T-helper 1 cell treated with Interleukin-12 subunit alpha and Interleukin-12 subunit beta and Interleukin-4 antibody, amounts not matched to agents 30 ng/mL and 1 ng/mL, for 36 hours (primary cell): ENCODE data around the gene ARF3. TPM values are rescaled to one million over a fixed set of nuclear protein-coding genes. Genes with fewer than 3 reads are reported as not detected.

Experiments used
- intact Hi-C: fragments of 100-400 bp; cut with micrococcal nuclease; formaldehyde crosslinking; loops from one replicate; pipeline ENCODE4 v1.15.1; 2024
- total RNA-seq: library from RNA; stranded (reverse); gene quantifications from 2 replicates; pipeline ENCODE4 v1.2.3, GENCODE V29; 2022

The ARF3 gene
- total RNA-seq, 1 donor from 2014 or later = 164 TPM

DNA sequence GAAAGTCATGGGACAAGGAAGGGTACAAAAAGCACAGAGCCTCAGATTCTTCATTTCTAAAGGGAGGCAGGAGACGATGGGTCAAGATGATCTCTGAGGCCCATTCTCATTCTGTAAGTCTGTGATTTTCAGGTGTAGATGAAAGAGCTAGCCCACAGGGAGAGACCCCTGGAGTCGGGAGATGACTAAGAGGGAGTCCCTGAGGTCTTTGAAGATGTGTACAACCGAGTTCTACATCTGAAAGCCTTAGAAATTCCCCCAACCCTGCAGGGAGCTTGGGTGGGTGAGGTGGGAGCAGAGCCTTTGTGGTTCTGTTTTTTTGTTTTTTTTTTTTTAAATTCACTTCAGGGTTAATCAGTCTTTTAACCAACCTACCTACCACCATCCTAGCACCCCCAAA, 11.2 kb upstream of the ARF3 start:
- intact Hi-C loops = no loop called here

- intact Hi-C loops = no loop called here
Measured at GRCh38 chr12:48967991-48968390, 10.7 kb upstream of the ARF3 start.

GRCh38 chr12:48966177-48966895, 9.0 kb upstream of the ARF3 start:
- intact Hi-C loops = no loop called here

- intact Hi-C loops = no loop called here
Measured at GRCh38 chr12:48965298-48965838, 8.1 kb upstream of the ARF3 start.

DNA sequence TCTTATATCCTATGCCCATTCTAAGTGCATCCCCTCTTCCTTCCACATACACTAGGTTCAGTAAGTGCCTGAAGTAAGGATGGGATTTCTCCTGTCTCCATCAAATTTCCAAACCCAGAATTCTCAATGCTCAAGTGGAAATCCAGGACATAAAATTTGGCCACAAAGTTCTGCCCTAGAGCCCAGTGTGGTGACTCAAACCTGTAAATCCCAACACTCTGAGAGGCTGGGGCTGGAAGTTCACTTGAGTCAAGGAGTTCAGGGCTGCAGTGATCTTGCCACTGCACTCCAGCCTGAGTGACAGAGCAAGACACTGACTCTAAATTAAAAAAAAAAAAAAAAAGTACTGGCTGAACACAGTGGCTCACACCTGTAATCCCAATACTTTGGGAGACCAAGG, 4.5 kb upstream of the ARF3 start:
- intact Hi-C loops = no loop called here

DNA sequence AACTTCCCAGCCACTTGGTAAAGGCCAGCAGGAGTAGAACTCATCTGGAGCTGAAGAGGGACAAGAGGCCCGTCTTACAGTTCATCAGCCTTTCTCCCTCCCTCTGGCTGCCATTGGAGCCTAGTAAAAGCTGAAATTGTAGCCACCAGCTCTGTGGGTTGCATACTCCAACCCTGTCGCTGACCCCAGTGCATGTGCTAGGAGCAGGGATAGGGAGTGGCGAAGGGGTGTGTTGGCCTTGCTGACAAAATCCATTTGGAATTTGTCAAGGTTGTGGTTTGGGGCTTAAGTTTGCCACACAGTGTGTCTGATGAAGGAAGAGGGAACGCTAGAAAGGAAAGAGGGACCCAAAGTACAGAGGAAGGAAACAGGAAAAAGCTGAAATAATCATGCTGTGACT, 4.0 kb upstream of the ARF3 start:
- intact Hi-C loops = no loop called here

DNA sequence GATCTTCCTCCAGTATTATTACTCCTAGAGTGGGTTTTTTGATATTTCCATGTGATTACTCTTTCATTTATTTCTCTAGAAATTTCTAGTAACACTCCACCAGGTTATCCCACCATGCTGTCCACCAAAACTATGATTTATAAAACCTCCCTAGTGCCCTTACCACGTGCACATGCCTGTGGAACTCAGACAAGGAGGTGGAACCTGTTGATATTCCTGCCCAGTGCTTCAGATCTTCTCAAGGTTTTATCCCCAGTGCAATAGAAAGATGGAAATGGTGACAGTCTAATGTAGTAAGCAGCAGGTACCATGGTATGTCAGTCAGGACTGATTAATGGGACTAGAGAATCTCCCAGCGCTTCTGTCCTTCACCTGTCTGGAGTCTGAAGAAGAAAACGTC, 3.5 kb upstream of the ARF3 start:
- intact Hi-C loops = no loop called here

DNA sequence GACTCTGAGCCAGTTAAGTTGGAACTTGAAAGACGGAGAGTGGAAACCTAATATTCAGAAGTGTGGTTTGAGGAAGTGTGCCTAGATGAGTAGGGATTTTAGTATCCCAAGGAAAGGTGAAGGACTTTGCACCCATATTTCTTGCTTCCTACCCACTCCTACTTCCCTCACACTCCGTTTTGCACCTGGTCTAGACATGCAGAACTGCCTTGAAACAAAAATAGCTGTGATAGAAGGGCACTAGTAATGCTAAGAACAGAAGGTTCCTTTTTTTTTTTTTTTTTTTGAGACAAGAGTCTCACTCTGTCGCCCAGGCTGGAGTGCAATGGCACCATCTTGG, 732 bp upstream of the ARF3 start:
- intact Hi-C loops = loop anchor here (10.0 kb wide), 1 partner anchor 243 kb away; the partner anchor contains the start of gene CCNT1

- intact Hi-C loops = loop anchor here (1.0 to 10.0 kb wide), 11 partner anchors 14 to 242 kb away; partner anchors contain the start of genes CCNT1, DDX23, FKBP11 and PRKAG1
Measured at GRCh38 chr12:48956279-48957140, 777 bp downstream of the ARF3 start.

DNA sequence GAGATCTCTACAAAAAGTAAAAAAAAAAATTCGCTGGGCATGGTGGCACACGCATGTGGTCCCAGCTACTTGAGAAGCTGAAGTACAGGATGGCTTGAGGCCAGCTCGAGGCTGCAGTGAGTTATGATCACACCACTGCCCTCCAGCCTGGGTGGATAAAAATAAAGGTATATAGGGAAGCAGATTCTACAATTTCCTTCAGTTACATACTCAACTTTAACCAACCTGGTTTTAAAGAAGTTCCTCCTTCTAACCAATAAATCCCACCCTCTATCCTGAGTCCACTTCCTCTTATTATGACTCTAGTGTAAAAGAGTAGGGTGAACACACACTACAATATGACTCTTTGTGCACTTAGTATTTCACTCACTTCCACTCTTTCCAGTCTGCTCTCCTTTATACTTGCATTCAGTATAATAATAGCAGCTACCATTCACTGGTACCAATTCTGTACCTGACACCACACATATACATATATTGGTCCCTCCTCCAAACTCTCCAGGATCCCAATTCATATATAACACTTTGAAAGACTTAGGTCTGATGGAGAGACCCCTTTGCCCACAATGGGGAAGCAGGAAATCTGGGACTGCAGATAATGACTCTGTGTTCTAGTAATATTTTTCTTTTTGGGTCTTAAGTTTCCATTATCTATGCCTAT, 2.3 kb downstream of the ARF3 start:
- intact Hi-C loops = loop anchor here (10.0 kb wide), 1 partner anchor 240 kb away; the partner anchor contains the start of gene CCNT1

DNA sequence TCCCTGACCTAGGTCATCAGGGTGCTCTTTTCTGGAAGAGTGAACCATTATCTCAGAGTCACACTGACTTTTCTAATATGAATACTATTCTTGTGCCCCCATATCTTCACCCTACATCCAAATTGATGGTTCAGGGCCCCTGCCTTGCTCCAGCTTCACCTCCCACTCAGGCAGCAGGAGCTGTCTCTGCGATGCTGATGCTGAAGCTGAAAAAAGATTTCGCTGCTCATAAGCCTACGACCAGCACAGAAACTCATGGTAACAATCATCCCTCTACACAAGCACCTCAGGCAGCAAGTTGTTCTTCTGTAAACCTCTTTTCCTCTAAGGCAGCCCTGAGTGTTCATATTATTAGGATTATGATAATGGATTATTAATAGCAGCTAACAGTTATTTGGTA, 3.2 kb downstream of the ARF3 start:
- intact Hi-C loops = loop anchor here (10.0 kb wide), 1 partner anchor 239 kb away; the partner anchor contains the start of gene CCNT1

DNA sequence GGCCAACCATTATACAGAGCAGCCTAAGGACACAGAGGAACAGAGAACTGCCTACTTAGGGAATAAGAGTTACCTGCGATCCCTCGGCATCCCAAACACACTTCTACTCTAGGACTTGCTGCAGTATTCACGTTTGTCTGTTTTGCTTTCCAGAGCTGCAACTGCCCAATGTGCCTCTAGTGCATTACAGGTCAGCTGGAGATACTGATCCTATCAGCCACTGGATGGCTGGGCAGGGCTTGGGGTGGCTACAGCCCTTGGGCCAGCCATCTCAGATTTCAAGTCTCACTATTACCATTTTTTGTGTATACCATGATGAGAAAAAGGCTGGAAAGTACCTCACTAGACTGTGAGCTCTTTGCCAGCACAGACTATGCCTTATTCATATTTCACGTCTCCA, 4.6 kb downstream of the ARF3 start:
- intact Hi-C loops = loop anchor here (10.0 kb wide), 1 partner anchor 238 kb away; the partner anchor contains the start of gene CCNT1

DNA sequence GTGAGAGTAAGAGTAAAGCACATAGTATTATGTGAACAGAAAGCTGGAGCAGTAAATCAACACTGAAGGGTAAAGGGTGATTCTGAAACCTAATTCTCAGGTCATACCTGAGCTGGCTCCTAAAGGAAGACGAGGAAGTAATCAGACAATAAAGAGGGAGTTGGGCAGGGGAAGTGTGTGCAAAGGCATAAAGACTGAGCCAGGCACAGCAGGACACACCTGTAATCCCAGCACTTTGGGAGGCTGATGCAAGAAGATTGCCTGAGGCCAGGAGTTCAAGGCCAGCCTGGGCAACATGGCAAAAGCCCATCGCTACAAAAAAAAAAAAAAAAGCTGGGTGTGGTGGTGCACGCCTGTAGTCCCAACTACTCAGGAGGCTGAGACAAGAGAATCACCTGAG, 9.6 kb downstream of the ARF3 start:
- intact Hi-C loops = no loop called here

DNA sequence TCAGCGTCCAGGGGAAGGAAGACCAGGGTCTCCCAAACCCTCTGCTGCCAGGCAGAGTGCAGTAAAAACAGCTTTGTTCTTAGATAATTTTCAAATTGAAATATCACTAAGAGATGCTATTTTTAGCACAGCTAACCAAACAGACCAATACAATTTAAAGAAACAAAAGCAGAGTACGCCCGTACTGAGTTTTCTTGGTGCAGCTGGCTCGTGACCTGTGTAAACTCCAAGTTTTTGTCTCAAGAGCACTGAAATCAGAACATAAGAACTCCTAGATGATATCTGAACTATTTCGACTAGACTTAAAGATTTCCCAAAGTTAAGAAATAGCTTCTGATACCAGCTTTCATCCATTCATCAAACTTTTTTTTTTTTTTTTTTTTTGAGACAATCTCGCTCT, 10.3 kb downstream of the ARF3 start:
- intact Hi-C loops = no loop called here

- intact Hi-C loops = no loop called here
Measured at GRCh38 chr12:48946205-48946604, 11.1 kb downstream of the ARF3 start.

GRCh38 chr12:48943221-48943620, 14.1 kb downstream of the ARF3 start:
- intact Hi-C loops = no loop called here

GRCh38 chr12:48940181-48940580, 17.1 kb downstream of the ARF3 start:
- intact Hi-C loops = no loop called here

- intact Hi-C loops = no loop called here
Measured at GRCh38 chr12:48938805-48939204, 18.5 kb downstream of the ARF3 start.

DNA sequence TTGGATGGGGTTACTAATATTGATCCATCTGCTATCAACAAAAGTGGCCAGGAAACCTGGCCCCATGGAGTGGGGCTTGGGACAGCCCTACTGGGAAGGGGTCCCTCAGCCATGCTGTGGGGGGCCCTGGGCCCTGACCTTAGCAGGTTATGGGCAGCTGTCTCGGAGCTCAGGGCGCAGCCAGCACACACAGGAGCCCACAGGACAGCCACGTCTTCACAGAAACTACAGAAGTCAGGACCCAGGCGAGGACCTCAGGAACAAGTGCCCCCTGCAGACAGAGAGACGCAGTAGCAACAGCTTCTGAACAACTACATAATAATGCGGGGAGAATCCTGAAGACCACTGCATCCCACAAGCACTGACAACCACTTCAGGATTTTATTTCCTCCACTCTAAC, 20.1 kb downstream of the ARF3 start:
- intact Hi-C loops = no loop called here

DNA sequence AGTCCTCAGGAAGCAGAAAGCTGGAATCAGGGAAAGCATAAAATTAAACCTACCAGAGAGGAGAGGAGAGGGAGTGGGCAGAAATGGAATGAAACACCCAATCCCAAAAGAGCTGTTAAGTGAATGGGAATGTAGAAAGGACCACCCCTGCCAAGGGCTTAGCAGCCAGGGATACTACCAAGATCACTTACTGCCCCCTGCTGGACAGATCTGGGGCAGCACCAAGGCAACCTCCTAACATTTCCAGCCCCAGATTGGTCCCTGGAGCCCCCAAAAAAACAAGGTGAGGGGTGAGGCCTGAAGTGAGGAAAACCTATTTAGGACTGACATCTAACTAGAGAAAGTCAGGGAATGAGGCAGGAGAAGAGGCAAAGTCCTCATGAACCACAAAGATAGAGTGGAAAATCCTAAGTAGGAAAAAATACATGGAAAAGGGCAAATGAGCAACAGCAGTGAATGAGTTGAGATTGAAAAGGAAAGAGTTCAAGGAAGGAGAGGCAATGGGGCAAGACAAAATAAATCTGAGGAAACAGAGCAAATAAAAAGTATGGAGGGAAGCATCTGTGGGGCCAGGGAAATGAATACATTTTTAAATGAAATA, 20.8 kb downstream of the ARF3 start:
- intact Hi-C loops = loop anchor here (1.0 kb wide), 6 partner anchors 12 to 83 kb away; partner anchors contain the start of genes ARF3 and RND1

DNA sequence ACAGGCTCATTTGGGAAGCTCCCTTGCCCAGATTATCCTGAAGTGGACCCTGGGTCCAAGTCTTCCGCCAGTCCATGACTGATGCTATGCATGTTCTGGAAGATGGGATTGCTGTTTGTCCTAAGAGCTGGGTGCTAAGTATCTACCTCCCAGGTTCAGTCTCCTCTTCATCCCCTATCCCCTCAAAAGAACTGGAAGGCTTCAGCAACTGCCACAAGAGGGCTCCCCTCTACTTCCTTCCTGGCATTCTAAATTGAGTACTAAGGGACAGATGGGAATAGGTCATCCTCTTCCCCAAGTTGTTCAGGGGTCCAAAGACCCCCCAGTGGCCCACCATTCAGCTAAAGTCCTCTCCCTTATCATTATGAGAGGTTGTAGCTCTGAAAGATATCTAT, 23.0 kb downstream of the ARF3 start:
- intact Hi-C loops = loop anchor here (2.0 kb wide), 2 partner anchors 16 to 54 kb away; no protein-coding TSS in a partner anchor
